Stimulated activated CD4-positive, alpha-beta T cell treated with anti-CD3 and anti-CD28 coated beads, Interleukin-1b, Interleukin-23, amount 100 ng/mL, for 24 hours (primary cell): ENCODE results near the gene DHRS7B.
"Not testable (repeated sequence)": the region's sequence is repeated elsewhere in the genome, so short reads cannot be mapped to it uniquely, and the experiment has no call there.

ENCODE experiments used
- DNase-seq, 4 experiments: peaks; one replicate each; pipeline ENCODE4 v3.0.0-alpha.2; 2020; ENCODE audit warnings: low read depth in 4 of 4, low spot score in 1 of 4

DHRS7B gene, protein sequence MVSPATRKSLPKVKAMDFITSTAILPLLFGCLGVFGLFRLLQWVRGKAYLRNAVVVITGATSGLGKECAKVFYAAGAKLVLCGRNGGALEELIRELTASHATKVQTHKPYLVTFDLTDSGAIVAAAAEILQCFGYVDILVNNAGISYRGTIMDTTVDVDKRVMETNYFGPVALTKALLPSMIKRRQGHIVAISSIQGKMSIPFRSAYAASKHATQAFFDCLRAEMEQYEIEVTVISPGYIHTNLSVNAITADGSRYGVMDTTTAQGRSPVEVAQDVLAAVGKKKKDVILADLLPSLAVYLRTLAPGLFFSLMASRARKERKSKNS

DNA sequence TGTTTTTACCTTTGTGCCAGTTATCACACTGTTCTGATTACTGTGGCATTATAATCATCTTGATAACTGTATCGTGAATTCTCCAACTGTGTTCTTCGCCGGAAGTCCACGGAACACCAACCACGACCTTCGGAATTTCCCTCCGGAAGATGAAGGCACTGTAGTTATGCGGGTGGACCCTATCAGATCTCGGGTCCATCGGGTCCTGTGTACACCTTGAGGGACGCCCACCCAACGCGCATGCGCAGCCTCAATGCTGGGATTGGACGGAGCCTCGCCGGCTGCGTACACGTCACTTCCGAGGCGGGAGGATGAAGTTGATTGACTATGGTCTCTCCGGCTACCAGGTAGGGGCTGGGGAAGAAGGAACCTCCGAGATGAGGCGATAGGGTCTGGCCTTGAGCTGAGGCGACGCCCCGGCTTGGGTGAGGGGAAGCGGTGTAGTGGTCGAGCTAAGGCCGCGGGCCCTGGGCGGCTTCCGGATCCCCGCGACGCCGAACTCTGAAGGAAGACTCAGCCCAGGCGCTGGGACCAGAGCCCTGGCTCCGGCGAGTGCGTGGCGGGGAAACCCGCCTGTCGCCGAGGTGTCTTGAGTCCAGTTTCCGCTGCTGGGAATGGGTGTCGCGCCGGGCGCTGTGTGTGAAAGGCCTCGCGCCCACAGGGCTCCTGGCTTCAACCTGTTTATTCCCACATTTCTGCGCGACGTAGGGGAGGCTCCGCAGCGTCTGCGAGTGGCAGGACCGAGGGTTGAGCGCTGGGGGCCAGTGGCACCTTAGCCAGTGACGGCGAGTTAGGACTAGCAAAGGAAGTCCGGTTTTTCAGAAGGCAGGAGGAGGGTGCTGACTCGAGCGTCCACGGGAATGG is at the start of gene DHRS7B:
Gene DHRS7B, plus strand, starts transcription at position 320 of the 864 bp plus-strand sequence. Its CDS starts 8 bp downstream, at position 328.
- peak; percentile 95 to 98 (median 98) for DNase-seq

DNA sequence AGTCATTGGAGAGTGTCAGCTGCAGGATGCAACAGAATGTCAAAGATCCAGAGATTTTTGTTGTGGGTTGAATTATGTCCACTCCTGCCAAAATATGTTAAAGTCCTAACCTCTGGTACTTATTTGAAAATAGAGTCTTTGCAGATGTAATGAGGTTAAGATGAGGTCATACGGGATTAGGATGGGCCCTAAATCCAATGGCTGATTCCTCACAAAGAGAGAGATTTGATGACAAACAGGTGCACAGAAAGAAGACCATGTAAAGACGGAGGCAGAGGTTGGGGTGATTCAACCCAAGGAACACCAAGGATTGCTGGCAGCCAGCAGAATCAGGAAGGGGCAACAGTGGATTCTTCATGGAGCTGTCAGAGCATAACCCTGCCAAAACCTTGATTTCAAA is 49.5 kb upstream of the DHRS7B start:
- no peak for DNase-seq

DNA sequence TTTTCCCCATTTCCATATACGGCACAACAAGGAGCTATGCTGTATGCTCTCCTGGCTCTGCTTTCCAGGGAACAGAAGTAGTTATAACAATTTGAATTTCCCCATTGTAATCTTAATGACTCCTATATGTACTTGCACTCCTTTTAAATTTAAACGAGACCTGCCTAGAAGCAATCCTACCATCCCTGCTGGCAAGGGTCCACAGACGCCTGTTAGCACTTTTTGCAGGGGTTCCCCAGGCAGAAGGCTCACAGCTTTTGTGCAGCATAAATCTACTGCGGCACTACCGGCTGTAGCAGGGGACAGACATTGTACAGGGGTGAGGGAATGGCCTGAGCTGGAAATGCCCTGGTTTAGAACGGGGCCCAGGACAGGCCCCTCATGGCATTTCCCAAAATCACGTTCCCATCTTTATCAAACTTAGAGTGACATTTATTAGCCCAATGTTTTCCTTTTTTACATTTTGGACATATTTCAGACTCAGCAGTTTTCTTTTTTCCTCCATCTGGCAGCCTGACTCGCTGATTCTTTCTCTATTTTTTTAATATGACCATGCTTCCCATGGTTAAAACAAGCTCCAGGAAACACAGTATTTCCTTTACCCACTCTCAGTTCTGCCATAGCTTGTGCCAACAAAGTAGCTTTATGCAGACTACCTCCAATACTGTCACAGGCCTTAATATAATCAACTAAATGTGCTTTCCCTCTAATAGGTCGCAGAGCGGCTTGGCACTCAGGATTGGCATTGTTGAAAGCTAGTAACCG is 48.6 kb upstream of the DHRS7B start:
- no peak for DNase-seq

DNA sequence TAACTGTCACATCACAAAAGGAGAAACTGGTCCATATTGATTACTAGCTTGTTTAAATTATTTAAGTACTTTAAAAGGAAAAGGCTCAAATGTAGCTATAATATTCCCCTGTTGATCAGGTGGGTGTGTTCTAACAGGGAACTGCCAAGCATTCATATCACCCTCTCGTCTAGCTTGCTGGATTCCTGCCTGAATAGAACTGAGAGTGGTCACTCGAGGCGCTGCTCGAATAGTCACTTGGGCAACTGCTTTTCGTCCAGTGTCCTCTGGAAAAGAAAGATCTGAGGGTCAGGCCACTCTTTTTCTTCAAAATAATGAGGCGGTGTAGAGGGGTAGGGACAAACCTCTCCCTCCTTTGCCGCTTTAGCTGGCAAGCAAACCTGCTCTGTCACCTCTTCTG is 47.6 kb upstream of the DHRS7B start:
- no peak for DNase-seq

DNA sequence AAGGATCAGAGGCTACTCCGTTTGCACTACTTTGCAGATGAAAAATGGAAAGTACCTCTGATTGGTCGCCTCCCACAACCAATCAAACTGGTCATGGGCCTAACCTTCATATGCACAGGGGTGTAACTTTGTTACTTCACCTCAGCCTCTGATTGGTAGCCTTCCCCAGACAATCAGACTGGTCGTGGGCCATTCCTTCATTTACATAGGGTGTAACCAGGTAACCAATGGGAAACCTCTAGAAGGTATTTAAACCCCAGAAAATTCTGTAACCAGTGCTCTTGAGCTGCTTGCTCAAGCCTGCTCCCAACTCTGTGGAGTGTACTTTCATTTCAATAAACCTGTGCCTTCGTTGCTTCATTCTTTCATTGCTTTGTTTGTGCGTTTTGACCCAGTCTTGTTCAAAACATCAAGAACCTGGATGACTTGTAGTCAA is 44.7 kb upstream of the DHRS7B start:
- no peak for DNase-seq

DNA sequence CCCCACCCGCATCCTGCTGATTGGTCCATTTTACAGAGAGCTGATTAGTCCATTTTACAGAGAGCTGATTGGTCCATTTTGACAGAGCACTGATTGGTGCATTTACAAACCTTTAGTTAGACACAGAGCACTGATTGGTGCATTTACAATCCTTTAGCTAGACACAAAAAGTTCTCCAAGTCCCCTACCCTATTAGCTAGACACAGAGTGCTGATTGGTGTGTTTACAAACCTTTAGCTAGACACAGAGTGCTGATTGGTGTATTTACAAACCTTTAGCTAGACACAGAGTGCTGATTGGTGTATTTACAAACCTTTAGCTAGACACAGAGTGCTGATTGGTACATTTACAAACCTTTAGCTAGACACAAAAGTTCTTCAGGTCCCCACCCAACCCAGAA is 41.5 kb upstream of the DHRS7B start:
- not testable (repeated sequence) for DNase-seq

DNA sequence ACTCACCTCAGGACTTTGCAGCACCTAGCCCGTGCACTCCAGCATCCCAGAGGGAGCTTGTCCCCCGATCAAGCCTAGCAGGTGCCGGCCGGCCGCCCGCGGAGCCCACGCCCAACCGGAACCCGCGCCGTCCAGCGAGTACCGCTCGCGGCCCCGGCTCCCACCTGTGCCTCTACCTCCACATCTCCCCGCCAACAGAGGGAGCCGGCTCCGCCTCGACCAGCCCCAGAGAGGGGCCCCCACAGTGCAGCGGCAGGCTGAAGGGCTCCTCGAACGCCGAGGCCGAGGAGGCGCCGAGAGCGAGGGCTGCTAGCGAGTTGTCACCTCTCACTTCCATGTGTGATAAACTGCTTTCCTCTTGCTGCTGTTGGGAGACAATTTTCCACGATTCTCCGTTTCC is 41.1 kb upstream of the DHRS7B start:
- DNase-seq, result no peak

DNA sequence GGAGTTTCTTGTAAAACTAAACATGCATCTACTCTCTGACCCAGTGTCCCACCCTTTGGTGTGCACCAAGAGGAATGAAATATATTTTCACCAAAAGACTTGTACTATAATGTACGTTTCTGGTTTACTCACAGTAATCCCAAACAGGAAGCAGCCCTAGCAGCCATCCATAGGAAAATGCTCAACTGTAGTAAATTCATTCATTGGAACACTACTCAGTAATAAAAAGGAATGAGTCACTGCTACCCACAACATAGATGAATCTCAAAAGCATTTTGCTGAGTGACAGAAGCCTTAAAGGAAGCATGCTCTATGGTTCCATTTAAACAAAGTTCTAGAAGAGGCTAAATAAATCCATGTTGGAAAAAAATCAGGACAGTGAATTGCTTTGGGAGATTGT is 37.6 kb upstream of the DHRS7B start:
- no peak for DNase-seq

DNA sequence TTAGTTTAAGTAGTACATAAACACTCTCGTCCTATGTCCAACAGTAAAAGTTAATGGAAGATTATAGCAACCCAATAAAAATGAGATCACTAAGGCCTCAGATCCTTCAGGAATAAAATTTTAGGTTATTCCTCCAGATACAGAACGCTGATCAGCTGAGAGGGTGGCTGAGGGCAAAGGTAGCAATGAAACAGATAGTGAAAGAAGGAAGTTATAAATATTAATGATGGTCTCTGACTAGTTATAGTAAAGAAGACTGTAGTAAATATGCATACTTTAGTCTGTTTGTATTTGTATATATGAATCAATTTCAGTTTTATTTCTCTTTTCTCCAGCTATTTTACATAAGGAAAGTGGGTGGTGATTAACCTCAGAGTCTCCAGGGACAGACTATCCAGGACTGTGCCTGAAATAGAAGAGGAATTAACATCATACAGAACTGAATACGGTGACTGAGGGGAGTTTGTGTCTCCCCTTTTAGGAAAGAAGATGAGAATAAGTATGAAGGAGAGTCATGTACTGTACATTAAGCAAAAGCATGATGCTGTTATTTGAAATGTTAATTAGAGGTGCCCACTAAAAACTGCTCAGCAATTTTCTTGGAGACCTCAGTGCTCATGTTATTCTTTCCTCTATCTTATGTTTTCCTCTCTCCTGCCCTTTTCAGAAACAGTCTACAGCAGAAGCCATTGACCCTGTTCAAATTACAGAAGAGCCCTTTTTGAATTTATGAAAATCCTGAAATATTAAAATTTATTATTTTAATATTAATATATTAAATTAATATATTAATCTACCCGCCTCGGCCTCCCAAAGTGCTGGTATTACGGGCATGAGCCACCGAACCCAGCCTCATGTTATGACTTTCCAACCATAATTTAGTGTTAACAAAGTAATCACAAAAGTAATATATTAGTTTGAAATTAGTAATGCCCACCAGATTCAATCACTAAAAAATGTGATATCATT is 36.5 kb upstream of the DHRS7B start:
- DNase-seq, result no peak

DNA sequence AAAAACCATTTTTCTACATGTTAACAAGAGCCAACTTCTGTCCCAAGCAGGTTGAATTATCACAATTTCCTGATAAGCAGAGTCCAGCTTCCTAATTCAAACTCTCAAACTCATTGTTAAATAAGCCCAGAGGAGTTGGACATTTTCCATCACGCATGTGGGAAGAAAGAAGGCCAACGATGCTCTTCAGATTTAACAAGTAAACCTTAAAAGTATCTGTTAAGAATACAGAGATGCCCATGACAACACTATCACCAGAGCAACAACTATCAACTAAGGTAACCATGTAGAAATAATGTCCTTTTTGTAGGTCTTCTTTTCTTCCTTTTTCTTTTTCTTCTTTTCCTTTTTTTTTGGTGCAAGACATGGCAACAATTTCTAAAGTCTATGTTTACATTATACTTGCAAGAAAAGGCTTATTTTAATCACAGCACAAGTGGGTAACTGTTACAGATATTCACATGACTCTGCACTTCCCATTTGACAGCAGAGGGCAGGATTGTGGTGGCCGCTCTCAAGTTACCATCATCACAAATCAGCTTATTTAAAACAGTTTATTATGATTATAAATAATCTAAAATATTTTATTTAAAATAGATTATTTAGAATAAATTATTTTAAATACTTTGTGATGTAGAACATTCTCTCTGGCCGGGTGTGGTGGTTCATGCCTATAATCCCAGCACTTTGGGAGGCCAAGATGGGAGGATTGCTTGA is 35.7 kb upstream of the DHRS7B start:
- no peak for DNase-seq

DNA sequence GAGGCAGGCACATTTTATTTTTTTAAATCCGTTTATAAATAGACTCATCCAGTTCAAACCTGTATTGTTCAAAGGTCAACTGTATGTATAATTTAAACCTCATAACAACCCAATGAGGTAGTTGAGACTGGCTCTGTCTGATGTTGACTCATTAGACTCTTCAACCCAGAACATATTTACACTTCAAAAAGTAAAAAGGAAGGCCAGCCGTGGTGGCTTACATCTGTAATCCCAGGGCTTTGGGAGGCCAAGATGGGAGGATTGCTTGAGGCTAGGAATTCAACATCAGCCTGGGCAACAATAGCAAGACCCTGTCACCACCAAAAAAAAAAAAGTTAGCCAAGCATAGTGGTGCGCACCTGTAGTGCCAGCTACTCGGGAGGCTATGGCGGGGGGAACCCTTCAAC is 32.5 kb upstream of the DHRS7B start:
- DNase-seq, result no peak

DNA sequence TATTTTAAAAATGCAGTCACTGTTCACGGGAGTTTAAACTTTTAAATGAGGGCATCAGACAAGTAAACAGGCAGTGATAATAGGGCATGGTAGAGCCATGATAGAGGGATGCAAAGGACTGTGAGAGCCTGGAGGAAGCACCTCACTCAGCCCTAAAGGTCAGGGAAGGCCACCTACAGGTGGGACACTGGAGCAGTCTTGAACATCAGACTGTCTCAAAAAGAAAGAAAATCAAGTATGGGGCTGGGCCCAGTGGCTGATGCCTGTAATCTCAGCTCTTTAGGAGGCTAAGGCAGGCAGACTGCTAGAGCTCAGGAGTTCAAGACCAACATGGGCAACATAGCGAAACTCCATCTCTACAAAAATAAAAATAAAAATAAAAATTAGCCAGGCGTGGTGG is 31.0 kb upstream of the DHRS7B start:
- DNase-seq, result no peak

DNA sequence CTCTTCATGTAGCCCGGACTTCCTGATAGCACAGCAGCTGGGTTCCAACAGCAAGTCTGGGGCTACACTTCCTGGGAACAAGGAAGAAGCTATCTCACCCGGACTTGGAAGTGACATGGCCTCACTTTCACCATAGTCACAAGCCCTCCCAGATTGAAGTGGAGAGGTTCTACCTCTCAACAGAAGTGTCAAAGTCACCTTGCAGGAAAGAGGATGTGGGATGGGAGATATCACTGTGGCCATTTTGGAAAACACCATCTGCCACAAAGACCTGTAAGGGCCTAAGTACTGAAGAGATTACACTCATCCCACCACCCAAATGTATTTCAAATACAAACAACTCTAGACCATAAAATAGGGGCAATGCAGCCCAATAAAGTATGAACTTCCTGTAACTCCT is 29.9 kb upstream of the DHRS7B start:
- no peak for DNase-seq

DNA sequence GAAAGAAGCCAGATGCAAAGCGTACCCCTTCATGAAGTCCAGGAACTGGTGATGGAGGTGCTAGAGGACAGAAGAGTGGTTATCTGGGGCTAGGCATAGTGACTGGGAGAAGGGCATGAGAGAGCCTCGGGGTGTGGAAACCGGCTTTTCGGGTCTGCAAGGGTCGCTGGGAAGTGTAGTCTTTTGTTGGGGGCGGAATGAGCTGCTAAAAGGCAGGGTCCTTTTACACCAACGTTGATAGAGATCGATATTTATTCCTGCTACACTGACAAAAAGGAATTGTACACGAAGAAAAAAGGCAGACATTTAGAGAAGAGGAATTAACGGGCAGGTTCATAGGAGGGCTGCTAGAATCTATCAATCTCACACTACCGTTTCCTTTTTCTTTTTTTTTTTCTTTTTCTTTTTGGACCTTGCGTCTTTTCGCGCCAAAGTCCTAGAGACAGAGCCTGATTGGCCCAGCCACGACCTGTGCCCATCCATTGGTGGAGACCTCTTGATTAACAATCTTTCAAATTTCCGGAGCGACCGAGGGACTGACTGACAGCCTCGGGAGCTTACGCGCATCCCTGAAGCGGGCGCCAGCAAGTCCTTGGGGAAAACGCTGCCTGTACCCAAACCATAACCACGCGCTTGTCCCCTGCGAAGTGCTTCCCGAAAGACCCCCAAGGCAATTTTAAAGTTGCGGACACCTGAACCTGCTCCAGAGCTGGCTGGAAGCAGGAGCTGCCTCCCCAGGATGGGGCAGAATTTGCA is 27.7 kb upstream of the DHRS7B start:
- DNase-seq, result peak; percentile 24 to 73 (median 42)

DNA sequence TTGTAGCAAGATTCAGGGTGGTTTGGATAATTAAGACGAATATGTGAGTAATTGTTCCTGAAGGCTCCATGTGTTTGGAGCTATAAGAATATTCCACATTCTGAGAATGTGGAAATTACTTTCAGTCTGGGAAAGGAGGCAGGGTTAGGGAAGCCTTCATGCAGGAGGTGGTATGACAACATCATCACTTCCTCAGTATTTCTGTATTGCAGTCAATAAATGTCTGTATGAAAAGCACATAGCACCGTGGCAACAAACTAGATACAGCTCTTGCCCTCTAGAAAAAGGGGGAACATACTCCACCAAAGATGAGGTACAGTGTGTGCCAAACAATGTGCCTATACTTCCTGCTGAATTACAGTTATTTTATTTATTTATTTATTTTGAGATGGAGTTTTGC is 26.1 kb upstream of the DHRS7B start:
- no peak for DNase-seq

DNA sequence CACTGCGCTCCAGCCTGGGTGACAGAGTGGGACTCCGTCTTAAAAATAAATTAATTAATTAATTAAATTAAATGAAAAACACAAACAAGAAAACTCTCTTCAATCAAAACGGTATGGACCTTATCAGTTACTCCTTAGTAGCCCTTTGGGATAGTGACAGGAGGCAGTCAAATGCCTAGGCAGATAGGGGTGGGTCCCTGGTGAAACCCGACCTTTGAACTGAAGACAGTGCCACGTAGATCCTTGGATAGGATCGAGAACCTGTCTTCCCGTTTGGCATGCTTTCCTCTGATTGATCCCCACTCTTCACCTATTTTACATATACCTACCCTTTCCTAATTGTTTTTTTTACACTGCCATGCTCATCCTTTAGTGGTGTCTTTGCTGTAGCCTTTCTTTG is 22.2 kb upstream of the DHRS7B start:
- no peak for DNase-seq

DNA sequence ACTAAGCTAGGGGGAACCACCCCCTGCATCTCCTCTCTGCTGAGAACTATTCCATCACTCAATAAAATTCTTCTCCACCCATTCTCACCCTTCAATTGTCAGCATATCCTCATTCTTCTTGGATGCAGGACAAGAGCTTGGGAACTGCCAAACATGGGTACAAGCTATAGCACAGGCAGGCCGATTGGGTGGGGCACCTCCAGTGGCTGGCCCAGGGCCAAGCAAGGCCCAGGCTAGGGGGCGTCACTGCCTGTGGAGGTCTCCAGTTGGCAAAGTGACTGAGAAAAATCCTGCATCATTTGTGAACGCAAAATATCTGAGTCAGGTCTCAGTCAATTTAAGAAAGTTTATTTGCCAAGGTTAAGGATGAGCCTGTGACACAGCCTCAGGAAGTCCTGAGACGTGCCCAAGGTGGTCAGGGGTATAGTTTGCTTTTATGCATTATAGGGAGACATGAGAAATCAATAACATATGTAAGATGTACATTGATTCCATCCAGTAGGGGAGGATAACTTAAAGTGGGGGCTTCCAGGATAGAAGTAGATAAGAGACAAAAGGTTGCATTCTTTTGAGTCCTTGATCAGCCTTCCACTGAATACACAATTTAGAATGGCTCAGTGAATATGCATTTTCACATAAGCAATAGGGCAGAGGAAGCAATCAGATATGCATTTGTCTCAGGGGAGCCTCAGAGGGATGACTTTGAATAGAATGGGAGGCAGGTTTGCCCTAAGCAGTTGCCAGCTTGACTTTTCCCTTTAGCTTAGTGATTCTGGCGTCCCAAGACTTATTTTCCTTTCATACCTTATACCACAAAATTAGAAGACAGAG is 21.5 kb upstream of the DHRS7B start:
- no peak for DNase-seq

DNA sequence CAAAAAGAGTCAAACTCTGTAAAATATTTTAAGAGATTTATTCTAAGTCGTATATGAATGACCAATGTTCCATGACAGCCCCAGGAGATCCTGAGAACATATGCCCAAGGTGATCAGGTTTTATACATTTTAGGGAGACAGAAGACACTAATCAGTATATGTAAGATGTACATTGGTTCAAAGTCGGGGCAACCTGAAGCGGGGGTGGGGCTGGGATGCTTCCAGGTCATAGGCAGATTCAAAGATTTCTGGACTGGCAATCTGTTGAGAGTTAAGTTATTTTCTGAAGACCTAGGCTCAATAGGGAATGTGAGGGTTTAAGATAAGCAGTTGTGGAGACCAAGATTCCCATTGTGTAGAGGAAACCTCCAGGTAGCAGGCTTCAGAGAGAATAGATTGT is 20.4 kb upstream of the DHRS7B start:
- DNase-seq, result no peak
